ENCODE data around the gene NFATC3.

DNA sequence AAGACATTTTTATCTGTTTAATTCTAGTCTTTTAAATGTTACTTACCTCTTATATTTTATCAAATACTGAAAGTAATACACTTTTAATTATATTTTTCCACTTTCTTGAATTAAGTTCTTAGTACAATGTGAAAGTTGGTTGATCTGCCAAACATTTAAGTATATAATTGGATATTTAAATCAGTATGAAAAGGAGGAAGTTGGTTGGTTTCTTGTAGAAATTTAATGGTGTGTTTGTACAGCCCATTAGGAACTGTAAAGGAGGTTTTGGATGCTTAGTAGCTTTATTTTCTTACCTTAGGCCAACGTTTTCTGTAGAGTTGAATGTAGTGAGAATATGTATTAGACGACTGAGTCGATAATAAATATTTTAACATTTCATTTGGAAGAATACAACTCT lies 5.4 kb downstream of the NFATC3 start:
- TF ChIP-seq, protein P1, sequence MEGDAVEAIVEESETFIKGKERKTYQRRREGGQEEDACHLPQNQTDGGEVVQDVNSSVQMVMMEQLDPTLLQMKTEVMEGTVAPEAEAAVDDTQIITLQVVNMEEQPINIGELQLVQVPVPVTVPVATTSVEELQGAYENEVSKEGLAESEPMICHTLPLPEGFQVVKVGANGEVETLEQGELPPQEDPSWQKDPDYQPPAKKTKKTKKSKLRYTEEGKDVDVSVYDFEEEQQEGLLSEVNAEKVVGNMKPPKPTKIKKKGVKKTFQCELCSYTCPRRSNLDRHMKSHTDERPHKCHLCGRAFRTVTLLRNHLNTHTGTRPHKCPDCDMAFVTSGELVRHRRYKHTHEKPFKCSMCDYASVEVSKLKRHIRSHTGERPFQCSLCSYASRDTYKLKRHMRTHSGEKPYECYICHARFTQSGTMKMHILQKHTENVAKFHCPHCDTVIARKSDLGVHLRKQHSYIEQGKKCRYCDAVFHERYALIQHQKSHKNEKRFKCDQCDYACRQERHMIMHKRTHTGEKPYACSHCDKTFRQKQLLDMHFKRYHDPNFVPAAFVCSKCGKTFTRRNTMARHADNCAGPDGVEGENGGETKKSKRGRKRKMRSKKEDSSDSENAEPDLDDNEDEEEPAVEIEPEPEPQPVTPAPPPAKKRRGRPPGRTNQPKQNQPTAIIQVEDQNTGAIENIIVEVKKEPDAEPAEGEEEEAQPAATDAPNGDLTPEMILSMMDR (IDR thresholded peaks at IDR 0.05): no peak
- TF ChIP-seq POLR2A (IDR thresholded peaks at IDR 0.05): no peak
